GM21360 (cell line): ENCODE results near the gene HNRNPA1.
A peak's percentile ranks its signal among the peaks of the same experiment; 100 is the strongest.
"Not testable (repeated sequence)": the region's sequence is repeated elsewhere in the genome, so short reads cannot be mapped to it uniquely, and the experiment has no call there.

ENCODE experiments used
- ATAC-seq: cut with Tn5 transposase; IDR thresholded peaks from one replicate; pipeline ENCODE4 v1.9.1; 2021; ENCODE audit warnings: mild to moderate bottlenecking, moderate library complexity; ENCODE audit not compliant: unreplicated experiment

Gene HNRNPA1

GRCh38 chr12:54296393-54297099, 16.0 kb downstream of the HNRNPA1 start:
- no peak for ATAC-seq

GRCh38 chr12:54298904-54299303, 18.4 kb downstream of the HNRNPA1 start:
- ATAC-seq, result no peak

GRCh38 chr12:54299515-54300224, 19.1 kb downstream of the HNRNPA1 start:
- ATAC-seq, result no peak

GRCh38 chr12:54300225-54300731, 19.8 kb downstream of the HNRNPA1 start:
- no peak for ATAC-seq

- no peak for ATAC-seq
Observed at GRCh38 chr12:54300732-54301427, 20.4 kb downstream of the HNRNPA1 start, which contains the start of gene NFE2. NFE2 (minus strand) TSS chr12:54301015; CDS start chr12:54295248, 5,767 bp downstream.

- no peak for ATAC-seq
Observed at GRCh38 chr12:54301428-54302048, 21.0 kb downstream of the HNRNPA1 start.

GRCh38 chr12:54303640-54304039, 23.1 kb downstream of the HNRNPA1 start:
- no peak for ATAC-seq

- ATAC-seq, result no peak
Observed at GRCh38 chr12:54304187-54304810, 23.8 kb downstream of the HNRNPA1 start.

- no peak for ATAC-seq
Observed at GRCh38 chr12:54306925-54307741, 26.6 kb downstream of the HNRNPA1 start.

- no peak for ATAC-seq
Observed at GRCh38 chr12:54311051-54311450, 30.5 kb downstream of the HNRNPA1 start.

GRCh38 chr12:54312309-54312708, 31.8 kb downstream of the HNRNPA1 start:
- ATAC-seq, result not testable (repeated sequence)

- ATAC-seq, result no peak
Observed at GRCh38 chr12:54321363-54321762, 40.8 kb downstream of the HNRNPA1 start.

GRCh38 chr12:54324617-54325441, 44.3 kb downstream of the HNRNPA1 start, which contains the start of gene COPZ1:
COPZ1 (plus strand) TSS chr12:54325131; CDS start chr12:54325164, 33 bp downstream.
- peak; percentile 98 for ATAC-seq

GRCh38 chr12:54325442-54326109, 45.0 kb downstream of the HNRNPA1 start:
- not testable (repeated sequence) for ATAC-seq

GRCh38 chr12:54328595-54329337, 48.2 kb downstream of the HNRNPA1 start:
- ATAC-seq, result no peak

- ATAC-seq, result no peak
Observed at GRCh38 chr12:54329759-54330158, 49.2 kb downstream of the HNRNPA1 start.

- no peak for ATAC-seq
Observed at GRCh38 chr12:54330442-54330841, 49.9 kb downstream of the HNRNPA1 start.
